GM18867 (cell line): Measurements from ENCODE around the gene RCC1.
A peak's percentile ranks its signal among the peaks of the same experiment; 100 is the strongest.
"Not testable (repeated sequence)": the region's sequence is repeated elsewhere in the genome, so short reads cannot be mapped to it uniquely, and the experiment has no call there.

Source experiments
- ATAC-seq: cut with Tn5 transposase; IDR thresholded peaks from one replicate; pipeline ENCODE4 v1.9.1; 2021; ENCODE audit warnings: mild to moderate bottlenecking, moderate library complexity; ENCODE audit not compliant: unreplicated experiment

RCC1 gene, protein sequence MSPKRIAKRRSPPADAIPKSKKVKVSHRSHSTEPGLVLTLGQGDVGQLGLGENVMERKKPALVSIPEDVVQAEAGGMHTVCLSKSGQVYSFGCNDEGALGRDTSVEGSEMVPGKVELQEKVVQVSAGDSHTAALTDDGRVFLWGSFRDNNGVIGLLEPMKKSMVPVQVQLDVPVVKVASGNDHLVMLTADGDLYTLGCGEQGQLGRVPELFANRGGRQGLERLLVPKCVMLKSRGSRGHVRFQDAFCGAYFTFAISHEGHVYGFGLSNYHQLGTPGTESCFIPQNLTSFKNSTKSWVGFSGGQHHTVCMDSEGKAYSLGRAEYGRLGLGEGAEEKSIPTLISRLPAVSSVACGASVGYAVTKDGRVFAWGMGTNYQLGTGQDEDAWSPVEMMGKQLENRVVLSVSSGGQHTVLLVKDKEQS

DNA sequence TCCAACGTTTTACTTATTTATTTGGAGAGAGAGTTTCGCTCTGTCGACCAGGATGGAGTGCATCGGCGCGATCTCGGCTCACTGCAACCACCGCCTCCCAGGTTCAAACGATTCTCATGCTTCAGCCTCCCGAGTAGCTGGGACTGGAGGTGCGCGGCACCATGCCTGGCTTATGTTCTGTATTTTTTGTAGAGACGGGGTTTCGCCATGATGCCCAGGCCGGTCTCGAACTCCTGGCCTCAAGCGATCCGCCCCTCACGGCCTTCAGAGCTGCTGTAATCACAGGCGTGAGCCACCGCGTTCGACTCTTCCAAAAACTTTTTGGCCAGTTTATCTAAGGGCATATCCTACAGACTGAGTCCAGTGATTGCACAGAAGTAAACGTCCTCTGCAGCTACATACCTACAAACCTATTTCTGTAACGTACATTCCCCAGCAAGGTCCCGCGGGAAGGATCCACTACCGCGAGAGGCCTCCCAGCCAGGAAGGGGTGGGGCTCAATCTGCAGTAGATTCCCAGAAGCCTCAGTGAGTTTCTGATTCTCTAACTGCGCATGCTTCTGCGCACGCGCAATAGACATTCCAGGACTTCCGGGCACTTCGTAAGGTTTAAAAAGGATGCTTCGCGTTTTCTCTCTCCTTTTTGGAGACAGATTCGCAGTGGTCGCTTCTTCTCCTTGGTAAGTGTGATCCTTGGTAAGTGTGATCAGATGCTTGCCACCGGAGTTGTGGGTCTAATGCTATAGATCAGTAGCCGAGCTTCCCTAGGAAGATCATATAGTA lies at the start of gene RCC1:
TSS of gene RCC1 (plus strand) at position 638 of the 782 bp plus-strand sequence. CDS start 23,824 bp downstream, outside the sequence.
- ATAC-seq: peak; percentile 78

DNA sequence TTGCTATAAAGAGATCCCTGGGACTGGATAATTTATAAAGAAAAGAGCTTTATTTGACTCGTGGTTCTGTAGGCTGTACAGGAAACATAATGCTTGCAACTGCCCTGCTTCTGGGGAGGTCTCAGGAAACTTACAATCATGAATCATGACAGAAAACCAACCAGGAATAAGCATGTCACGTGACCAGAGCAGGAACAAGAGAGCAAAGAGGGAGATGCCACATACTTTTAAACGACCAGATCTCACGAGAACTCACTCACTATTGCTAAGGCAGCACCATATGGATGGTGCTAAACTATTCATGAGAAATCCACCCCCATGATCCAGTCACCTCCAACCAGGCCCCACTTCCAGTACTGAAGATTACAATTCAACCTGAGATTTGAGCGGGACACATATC lies 49.8 kb upstream of the RCC1 start:
- ATAC-seq: no peak

DNA sequence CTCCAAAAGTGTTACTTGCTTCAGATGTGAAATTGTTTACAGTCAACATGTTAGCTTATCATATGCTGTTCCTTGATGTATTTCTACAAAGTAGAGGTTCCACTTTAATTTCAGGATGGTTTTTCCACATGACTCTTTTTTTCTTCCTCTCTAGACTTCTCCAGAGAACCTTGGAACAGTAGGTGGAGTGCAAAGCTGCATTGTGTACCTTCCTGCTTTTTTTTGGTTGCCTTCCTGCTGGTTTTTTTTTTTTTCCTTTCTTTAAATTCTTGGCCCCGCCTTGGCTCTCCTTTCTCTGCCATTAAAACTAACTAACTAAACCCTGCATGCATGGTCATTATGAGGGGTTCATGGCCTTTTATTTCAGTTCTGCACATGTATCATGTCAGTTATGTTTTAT lies 48.2 kb upstream of the RCC1 start:
- no peak for ATAC-seq

GRCh38 chr1:28458237-28459228 lies 47.3 kb upstream of the RCC1 start:
- no peak for ATAC-seq

- ATAC-seq: no peak
Measured at GRCh38 chr1:28466226-28466778, 39.5 kb upstream of the RCC1 start.

GRCh38 chr1:28470146-28470545 lies 35.7 kb upstream of the RCC1 start:
- ATAC-seq: no peak

- not testable (repeated sequence) for ATAC-seq
Measured at GRCh38 chr1:28479497-28479896, 26.3 kb upstream of the RCC1 start.

DNA sequence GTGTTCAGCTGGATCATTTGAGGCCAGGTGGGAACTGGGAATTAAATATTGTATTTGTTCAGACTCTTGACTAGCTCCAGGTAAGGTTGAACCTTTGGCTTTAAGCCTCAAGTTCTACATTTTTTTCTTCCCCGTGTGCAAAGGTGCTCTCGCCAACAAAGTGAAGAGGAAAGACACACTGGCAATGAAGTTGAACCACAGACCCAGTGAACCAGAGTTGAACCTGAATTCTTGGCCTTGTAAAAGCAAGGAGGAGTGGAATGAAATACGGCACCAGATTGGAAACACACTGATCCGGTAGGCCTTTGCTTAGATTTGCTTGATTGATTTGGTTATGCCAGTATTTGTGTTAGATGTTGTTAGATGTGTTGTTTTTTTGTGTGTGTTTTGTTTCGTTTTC lies 25.5 kb upstream of the RCC1 start:
- no peak for ATAC-seq

DNA sequence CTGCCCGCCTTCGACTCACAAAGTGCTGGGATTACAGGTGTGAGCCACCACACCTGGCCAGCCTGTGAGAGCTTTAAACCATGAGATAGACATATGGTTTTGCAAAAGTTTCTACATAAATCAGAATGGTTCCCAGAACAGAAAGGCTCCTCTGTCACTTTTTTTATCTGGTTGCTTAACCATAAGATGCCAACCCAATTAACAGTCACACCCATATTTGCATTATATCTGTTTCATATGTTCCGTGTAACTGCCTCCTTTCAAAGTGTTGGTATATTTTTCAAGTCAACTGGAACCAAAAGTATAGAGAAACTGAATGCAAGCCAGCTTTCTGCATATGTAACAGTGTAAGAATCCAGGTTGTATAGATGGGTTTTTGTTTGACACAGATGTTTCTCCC lies 23.7 kb upstream of the RCC1 start:
- ATAC-seq: no peak

DNA sequence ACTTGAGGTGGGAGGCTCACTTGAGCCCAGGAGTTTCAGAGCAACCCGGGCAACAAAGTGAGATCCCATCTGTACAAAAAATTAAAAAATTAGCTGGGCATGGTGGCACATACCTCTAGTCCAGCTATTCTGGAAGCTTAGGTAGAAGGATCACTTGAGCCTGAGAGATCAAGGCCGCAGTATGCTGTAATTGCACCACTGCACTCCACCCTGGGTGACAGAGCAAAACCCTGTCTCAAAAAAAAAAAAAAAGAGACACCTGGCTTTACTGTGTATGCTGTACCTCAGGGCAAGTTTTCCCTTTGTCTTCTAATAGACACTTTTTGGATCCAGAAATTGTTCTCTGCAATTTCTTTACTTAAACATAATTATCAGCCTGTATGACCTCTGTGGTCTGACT lies 23.1 kb upstream of the RCC1 start:
- no peak for ATAC-seq

DNA sequence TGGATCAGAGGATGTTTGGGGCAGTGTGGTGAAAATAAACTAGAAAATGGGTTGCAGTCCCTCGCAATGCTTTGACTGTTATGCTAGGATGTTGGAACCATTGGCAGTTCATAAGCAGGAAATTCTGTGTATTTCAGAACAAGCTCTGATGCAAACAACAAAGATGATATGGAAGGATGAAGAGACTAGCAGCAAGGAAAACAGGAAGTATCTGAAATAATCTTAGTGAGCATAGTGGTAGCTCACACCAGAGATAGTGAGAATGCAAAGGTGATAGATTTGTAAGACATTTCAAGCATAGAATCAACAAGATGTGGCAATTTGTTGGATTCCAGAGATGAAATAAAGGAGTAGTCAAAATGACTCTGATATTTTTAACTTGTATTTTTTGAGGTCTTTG lies 11.1 kb upstream of the RCC1 start:
- ATAC-seq: no peak

- ATAC-seq: no peak
Measured at GRCh38 chr1:28499553-28499952, 6.3 kb upstream of the RCC1 start.

DNA sequence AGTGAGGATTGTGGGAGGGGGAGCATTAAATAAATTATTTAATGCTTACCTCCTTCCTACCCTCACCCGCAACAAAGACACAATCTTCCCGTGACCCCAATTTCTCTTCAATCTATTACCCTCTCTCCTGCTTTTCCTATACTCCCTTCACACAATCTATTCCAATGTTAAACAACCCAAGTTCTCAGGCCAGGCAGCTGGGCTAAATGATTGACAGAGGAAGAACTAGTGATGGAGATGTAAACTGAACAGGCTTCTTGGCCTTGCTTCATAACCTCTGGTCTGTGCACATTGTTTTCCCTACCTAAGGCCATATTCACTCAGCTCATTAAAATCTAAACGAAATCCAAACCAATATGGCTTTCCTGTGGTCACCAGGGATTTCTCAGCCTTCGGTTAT lies 3.9 kb upstream of the RCC1 start:
- ATAC-seq: no peak

GRCh38 chr1:28503117-28503516 lies 2.7 kb upstream of the RCC1 start:
- ATAC-seq: no peak

DNA sequence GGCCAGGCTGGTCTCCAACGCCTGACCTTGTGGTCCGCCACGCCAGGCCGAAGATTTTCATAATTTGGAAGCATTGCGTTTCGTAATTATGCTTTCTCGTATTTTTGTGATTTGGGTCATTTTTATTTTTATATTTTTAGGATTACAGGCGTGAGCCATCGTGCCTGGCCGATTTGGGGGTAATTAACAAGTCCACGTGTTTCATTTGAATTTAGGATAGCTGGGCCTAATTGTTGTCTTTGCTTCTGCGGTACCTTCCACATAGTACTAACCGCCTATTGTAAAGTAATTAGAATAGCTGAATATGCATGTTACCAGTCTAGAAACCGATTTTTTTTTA lies 1.0 kb downstream of the RCC1 start:
- no peak for ATAC-seq

DNA sequence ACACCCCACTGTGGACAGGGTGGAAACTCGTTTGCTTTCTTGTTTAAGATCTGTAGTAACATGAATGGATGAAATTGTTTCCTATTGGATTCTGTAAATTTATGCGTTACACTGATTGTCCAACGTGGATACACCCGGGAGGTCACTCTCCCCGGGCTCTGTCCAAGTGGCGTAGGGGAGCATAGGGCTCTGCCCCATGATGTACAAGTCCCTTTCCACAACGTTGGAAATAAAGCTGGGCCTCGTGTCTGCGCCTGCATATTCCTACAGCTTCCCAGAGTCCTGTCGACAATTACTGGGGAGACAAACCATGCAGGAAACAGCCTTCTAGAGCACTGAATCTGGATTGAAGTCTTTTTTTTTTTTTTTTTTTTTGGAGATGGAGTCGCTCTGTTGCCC lies 1.4 kb downstream of the RCC1 start:
- ATAC-seq: no peak

- no peak for ATAC-seq
Measured at GRCh38 chr1:28507646-28508434, 2.0 kb downstream of the RCC1 start.

GRCh38 chr1:28508435-28508754 lies 2.6 kb downstream of the RCC1 start:
- no peak for ATAC-seq

DNA sequence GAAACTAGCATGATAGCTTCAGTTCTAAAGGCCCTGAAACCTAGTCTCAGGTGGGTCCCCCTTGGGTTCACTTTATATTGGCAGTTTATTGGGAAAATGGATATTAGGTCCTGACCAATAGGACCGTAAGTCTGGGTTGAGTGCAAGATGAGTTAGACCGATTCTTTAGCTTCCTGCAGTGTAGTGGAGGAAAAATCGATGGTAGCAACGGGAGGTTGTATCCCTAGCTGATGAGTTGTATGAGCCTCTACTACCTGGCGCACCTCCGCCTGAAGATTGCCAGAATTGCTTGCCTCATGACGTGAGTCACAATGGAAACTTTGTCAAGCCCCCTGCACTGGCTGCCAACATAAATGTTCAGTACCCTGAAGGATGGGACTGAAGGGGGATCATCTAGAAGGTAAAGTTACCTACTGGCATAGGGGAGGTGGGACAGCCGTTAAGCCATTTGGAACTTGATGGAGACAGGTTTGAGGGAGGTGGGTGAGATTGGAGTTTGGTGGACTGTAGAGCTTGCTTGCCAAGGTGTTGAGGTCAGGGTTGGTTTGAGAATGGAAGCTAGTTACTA lies 3.9 kb downstream of the RCC1 start:
- ATAC-seq: no peak
